Fibroblast of gingiva (primary cell): ENCODE measurements around the gene CCDC188.

ENCODE experiments used
- DNase-seq: peaks from one replicate; pipeline ENCODE4 v3.0.0-alpha.2; 2011; ENCODE audit warnings: low read depth

The CCDC188 gene

DNA sequence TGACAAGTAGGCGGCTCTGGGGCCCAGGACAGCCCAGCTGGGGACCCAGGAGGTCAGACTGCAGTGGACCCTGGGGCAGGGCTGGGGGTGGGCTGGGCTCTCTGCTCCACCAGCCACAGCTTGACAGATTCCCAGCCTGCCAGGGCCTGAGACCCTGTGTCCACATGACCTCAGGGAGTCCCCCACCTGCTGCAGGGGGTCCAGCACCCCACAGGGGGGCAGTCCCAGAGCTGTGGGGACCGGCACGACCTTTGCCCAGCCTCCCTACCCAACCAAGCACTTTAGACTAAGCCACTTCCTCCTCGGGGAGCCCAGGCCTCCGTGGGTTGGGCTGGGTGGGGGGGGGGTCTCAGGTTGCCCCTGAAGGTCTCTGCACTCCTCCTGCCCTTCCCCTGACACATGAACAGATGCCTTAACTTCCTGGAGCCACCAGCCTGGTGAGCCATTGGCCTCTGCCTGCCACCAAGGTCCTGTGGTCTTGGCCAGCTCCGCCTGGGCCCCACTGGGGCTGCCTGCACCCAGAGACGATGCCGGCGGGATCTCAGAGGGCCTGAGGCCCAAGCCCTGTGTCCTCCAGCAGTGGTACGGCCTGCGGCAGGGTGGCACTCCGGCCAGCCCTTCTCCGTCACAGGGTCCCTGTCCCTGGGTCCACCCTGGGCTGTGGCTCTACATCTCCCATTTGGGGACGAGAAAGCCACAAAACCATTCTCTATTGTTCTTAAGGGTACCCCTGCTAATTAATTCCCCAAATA lies 3.4 kb downstream of the CCDC188 start:
- DNase-seq: no peak

DNA sequence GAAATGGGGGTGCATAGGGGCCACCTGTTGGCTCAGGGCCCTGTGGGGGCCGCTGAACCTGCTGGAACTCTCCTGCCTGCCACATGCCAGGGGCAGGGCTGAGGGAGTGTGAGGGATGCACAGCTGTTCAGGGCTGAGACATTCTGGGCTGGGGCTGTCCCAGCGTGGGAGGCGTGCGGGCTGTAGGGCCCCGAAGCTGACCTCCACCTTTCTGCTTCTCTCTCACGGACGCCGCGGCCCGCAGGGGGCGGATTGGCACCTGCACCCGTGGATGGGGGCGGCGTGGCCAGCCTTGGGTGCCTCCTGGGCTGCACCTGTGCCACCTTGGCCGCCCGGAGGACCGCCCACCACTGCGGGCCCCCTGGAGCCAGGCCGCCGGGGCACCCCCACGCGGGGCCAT lies 4.1 kb downstream of the CCDC188 start:
- DNase-seq: no peak

DNA sequence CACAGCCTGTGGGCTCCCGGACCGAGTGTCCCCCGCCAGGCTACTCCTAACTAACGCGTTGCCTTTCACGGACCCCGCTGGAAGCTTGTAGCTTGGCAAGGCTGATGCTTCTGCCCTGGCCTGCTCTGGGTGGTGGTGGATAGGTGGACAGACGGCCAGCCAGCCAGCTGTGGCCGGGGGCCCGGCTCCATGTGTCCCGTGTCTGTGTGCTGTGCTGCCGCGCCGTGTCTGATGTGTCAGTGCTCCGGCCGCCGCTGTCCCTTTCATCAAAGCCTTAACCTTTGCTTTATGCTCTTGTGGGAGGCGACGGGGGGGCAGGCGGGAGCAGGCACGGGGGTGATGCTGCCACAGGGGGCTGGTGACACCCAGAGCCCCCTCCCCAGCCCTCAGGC lies 5.0 kb downstream of the CCDC188 start:
- DNase-seq: no peak

DNA sequence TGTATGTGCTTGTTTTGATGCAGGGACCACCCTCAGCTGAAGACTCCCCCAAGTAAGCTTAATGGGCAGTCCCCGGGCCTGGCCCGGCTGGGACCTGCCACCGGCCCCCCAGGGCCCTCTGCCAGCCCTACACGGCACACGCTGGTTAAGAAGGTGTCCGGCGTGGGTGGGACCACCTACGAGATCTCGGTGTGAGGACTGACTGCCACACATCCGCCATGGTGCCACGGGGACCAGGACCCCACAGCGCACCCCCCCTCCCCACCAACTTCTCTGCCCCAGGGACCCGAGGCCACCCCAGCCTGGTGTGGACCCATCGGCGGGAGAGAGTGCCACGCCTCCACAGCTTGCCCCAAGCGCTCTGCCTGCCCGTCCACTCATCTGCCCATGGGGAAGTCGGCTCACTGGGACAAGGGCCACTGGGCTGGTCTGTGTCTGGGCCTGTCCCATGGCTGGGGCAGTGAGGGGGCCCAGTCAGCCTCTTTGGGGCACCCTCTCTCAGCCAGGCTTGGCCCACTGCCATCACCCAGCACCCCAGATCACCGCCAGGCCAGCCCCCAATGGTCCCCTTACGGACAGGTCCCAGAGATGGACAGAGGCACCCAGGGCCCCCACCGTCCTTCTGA lies 5.5 kb downstream of the CCDC188 start:
- no peak for DNase-seq

DNA sequence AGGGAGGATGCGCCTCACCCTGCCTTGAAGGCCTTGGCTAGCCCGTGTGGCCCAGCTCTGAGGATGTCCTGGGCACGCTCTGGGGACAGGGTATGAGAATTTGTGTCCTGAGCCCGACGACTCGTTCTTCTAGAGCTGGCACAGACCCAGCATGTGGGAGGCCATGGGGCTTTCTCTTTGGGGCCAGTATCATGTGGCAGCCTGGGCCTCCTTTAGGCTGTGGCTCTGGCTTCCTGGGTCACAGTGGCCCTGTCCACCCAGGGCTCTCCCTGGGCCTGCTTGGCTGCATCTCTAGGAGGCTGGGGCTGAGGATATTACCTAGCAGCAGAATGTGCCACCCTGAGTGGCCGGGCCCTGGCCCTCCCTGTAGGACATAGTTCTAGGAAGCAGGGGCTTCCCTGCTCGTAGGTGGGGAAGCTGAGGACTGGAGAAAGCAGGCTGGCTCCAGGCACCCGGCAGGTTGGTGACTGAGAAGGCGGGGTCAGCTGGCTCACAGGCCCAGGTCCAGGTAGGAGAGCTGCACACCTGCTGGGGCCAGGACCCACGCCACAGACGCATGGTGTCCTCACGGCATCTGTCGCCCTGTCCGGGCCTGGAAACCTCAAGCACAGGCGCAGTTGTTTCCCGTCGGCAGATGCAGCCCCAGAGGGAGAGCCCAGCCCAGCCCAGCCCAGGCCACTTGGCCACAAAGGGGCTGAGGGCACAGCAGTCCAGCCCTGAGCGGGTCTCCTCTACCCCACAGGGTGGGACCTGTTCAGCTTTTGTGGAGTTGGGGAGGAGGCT lies 6.8 kb downstream of the CCDC188 start:
- no peak for DNase-seq

DNA sequence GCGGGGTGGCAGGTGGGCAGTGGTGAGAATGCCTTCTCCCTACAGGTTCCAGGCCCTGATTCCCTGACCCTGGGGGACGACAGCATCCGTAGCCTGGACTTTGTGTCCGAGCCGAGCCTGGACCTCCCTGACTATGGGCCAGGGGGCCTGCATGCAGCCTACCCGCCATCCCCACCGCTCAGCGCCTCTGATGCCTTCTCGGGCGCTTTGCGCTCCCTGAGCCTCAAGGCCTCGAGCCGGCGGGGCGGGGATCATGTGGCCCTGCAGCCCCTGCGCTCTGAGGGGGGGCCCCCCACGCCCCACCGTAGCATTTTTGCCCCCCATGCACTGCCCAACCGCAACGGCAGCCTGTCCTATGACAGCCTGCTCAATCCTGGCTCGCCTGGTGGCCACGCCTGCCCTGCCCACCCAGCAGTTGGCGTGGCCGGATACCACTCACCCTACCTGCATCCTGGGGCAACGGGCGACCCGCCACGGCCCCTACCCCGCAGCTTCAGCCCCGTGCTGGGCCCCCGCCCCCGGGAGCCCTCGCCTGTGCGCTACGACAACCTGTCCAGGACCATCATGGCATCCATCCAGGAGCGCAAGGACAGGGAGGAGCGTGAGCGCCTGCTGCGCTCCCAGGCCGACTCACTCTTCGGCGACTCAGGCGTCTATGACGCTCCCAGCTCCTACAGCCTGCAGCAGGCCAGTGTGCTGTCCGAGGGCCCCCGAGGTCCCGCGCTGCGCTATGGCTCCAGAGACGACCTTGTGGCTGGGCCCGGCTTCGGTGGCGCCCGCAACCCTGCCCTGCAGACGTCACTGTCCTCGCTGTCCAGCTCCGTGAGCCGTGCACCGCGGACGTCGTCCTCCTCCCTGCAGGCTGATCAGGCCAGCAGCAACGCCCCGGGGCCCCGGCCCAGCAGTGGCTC lies 7.9 kb downstream of the CCDC188 start:
- DNase-seq: no peak

DNA sequence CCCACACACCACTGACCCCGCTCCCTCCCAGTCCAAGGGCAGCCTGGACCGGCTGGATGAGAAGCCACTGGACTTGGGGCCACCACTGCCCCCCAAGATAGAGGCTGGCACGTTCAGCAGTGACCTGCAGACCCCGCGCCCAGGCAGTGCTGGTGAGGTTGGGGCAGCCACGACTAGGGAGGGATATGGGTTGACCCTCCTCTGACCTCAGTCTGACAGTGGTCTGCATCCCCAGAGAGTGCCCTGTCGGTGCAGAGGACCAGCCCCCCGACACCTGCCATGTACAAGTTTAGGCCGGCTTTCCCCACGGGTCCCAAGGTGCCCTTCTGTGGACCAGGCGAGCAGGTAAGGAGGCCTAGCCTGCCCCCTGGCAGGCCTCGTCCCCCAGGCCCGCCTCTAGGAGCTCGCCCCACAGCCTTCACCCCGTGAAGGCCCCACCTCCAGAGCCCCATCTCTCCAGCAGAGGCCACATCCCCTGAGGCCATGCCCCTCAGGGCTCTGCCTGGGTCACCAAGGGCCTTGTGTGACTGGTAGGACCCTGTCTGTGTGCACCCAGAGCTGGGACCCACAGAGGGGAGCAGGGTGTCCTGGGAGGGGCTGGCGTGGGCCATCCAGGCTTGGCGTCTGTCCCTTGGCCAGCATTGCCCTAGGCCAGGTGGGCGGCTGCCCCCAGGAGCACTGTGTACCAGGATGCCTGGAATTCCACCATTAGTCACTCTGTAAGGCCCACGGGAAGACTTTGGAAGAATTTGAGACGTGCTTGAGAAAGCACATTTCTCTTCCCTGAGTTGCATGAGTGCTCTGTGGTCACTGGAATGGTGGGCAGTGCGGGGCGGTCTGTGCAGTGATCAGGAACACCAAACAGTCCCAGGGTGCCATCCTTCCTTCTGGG lies 9.4 kb downstream of the CCDC188 start:
- DNase-seq: peak; percentile 69

DNA sequence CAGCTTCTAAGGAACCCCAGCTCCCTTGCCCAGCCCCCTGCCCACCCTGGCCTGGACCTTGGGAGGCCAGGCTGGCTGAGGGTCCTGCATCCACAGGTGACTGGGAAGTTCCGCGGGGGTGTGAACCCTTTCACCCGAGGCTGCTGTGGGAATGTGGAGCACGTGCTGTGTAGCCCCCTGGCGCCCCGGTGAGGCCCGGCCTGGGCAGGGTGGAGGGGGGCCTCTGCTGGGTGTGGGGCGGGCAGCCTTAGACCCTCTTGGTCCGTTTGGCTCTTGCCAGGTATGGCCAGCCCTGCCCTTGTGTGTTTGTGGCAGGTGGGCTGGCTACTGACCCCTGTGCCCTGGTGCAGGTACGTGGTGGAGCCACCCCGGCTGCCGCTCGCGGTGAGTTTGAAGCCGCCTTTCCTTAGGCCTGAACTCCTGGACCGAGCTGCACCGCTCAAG lies 10.3 kb downstream of the CCDC188 start:
- no peak for DNase-seq

DNA sequence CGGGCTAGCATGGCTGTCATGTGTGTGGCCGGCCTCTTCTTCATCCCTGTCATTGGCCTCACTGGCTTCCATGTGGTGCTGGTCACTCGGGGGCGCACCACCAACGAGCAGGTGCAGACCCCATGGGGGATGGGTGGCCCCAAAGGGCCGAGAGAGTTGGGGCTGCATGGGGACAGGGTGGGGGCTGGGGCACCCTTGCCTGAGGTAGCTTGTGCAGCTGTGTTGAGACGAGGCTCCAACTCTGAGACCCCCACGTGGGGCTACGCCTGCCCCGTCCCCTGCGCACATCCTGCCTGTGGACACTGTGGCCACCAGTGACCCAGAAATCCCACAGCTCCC lies 10.8 kb downstream of the CCDC188 start:
- DNase-seq: no peak

DNA sequence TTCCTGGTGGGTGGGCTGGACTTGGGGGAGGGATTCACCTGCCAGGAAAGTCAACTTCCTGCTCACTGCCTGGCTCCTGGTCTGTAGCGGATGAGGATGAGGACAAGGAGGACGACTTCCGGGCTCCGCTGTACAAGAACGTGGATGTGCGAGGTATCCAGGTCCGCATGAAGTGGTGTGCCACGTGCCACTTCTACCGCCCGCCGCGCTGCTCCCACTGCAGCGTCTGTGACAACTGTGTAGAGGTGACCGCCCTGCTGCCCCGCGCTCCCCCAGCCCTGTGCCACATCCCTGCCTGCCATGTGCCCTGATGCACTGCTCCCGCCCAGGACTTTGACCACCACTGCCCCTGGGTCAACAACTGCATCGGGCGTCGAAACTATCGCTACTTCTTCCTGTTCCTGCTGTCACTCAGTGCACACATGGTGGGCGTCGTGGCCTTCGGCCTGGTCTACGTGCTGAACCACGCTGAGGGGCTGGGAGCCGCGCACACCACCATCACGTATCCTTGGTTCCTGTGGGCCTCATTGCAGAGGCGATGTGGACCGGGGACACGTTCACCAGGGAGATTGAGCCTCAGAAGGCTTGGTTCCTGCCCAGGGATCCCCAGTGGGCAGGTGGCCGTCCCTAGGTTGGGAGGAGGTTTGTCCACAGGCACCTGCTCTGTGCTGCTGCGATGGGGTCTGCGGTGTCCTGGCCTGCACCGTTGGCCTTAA lies 11.3 kb downstream of the CCDC188 start:
- no peak for DNase-seq

DNA sequence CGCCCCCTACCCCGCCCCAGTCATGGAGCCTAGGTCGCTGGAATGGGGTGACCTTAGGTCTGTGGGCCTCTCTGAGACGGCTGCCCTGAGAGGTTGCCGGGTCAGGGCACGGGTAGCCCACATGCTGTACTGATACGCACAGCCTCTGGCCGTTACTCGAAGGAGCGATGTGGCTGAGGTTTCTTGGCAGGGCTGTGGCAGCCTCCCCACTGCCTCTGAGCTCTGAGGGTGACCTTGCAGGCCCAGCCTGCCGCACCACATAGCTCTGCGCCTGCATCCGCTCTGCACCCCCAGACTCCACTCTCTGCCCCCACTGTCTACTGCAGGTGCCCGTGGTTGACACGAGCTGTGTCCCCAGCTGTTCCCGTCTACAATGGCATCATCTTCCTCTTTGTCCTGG lies 12.0 kb downstream of the CCDC188 start:
- no peak for DNase-seq

DNA sequence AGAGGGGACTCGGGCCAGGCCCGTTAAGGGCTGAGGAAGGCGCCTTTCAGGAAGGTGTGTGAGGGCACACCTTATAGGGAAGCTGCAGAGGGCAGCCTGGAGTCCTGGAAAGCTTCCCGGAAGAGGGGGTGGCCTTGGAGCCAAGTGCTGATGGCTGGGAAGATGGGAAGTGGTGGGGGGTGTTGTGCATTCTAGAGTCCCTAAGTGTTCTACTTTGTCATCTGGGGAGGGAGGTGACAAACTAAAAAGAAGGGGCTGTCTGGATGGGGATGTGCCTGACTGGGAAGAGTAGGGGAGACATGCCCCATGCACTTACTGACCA lies 12.5 kb downstream of the CCDC188 start:
- no peak for DNase-seq

DNA sequence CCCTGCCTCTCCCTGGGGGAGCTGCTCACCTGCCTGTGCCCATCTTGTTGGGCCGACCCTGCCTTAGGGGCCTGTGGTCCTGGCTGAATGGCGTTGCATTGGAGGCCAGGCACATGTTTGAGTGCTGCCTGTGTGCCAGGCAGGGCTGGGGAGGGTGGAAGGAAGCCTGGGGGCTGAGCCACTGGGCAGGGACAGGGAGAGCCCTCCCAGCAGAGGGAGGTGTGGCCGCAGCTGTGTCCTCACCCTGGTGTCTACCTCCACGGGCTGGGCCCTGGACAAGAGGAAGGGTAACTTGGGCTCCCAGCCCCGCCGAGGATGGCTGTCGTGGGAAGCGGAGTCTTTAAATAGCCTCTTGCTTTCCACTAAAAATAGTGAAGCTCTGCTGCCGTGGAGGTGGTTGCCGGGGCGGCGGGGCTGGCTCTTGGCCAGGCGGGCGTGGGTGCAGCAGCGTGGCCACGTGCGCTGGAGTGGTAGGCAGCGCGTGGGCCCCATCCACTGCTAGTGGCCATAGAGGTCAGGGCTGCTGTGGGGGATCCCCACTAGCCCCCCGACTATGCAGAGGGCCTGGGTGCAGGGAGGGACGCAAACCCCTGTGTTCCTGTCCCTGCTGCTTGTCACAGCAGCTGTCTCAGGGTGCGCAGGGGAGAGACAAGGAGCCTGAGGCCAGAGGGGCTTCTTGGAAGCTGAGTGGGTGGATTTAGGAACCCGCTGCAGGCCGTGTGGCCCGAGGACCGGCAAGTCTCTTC lies 13.0 kb downstream of the CCDC188 start:
- no peak for DNase-seq

DNA sequence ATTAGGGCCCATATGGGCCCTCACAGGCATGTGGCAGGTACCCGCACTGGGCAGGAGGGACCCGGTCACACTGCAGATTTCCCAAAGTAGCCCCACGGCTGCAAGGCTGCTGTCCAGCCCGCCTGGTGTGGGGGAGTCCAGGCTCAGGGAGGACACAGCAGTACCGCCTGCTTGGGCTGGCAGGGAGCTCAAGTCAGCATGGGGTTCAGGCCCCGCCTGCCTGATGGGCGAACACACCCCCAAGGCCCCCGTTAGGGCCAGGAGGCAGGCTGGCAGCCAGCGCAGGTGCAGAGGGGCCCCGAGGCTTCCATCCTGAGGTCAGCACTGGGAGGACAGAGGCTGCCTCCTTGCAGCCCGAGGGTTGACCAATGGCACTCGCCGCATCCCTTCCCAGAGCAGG lies 13.7 kb downstream of the CCDC188 start:
- DNase-seq: no peak

DNA sequence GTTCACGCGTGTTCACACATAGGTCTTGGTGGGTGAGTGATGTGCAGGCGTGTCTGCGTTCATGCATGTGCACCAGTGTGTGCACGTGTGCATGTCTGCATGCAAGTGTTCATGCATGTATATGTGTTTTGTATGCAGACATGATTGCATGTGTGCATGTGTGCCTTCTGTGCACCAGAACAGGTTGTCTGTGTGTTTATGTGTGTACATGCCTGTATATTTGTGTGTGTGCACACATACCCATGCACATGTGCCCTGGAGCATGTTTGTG lies 14.3 kb downstream of the CCDC188 start:
- DNase-seq: no peak

DNA sequence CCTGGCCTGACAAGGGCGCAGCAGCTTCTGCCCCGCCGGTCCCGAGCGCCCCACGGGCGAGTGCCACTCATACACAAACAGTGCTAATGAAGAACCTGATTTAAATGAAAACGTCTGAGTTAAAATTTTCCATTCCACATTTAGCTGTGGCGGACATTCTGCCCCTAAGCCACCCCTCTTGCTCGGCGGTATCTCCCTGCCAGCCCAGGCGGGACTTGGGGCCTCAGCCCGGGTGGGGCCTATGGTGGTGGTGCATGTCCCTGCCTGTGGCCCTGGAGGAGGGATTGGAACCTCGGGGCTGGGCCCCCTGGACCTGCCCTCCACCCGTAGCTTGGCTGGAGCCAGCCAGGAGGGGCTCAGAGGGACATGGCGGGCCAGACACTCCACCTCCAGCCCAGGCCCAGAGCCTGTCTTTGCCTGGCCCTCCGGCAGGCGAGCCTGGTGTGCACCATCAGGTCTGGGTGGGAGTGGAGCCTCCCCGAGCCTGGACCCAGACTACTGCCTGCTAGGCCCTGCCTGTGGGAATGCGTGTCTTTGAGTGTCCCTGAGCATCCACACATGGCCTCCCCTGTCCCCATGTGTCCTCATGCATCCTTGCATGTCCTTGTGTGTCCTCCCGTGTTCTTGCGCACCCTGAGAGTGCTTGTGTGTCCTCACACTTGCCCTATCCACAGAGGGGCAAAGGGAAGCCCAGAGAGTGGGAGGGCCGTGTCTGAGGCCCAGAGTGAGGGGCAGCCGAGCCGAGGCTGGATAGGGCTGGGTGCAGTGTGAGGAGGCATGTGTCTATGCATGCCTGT lies 14.9 kb downstream of the CCDC188 start:
- no peak for DNase-seq

DNA sequence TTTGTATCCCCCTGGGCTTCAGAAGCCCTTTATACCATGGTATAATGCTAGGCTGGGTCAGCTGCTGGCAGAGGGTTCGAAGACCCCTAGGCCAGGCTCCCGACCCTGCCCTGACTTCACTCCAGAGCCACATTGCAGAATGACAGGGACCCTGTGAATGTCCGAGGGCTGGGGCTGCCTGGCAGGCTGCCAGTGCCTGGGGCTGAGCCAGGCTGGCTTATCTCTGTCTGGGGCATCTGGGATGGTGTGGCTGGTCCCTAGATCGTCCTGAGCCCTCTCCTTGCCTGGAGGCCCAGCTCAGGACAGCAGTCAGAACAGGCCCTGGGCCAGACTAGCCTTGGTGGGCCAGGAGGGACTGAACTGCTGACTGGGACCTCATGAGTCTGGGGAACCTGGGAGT lies 15.6 kb downstream of the CCDC188 start:
- no peak for DNase-seq

DNA sequence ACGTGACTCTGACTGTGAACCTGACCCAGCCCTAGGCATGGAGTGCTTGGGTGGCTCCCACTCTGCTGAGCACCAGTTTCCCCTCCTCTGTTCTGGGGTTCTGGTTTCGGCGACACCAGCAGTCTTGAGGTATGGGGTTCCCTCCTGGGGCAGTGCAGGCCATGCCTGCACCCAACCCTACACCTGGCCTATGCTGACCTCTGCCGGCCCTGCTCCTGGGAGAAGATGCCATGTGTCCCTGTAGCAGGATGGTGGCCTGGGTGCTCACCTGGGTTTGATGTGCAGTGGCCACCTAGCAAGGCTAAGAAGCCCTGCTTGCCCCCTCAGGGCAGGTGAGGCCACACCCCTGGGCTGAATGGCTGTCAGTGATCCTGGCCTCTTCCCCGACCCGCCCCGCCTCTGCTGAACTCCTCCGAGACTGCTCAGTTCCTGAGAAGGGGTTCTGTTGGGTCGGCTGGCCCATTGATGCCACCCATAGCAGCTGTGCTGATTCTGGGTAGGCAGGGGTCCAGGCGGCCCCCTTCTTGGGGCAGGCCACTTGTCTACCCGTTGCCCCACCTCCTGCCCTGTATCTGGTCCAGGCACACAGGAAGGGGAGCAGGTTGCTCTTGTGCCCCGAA lies 16.8 kb downstream of the CCDC188 start:
- no peak for DNase-seq

DNA sequence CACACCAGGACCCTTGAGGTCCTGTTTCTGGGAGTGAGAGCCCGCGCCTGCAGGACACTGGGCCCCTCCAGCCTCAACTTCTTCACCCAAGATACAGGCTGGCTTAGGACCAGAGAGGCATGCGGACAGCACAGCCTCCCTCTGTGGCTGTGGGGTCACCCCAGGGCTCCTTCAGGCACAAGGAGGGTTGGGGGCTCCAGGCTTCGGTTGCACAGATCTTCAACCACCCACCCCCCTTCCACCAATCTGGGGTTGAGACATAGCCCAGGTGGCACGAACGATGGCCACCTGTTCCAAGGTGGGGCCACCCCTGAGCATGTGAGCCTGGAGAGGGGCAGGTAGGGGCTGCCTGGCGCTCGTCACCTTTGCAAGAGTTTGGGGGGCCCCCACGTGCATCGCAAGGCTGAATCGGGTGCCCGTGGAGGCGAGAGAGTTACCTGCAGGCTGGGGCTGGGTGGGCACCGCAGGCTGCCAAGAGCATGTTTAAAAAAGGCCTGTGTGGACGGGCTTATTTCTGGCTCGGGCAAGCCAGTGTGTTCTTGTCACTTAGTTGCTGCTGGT lies 18.1 kb downstream of the CCDC188 start:
- no peak for DNase-seq
